Activated naive CD4-positive, alpha-beta T cell treated with anti-CD3 and anti-CD28 coated beads for 36 hours (primary cell): Measurements from ENCODE around the gene SEPTIN2. TPM values are rescaled to one million over a fixed set of nuclear protein-coding genes. Genes with fewer than 3 reads are reported as not detected.
"Not testable (repeated sequence)": the region's sequence is repeated elsewhere in the genome, so short reads cannot be mapped to it uniquely, and the experiment has no call there.

Experiments used
- CTCF ChIA-PET: fragments of 350-600 bp; sonication (Branson Sonifier 250); formaldehyde crosslinking; loops from one replicate; lab custom pipeline; 2021; ENCODE audit warnings: antibody characterized with exemption; lab: Charles Lee
- DNase-seq: peaks from one replicate; pipeline ENCODE4 v3.0.0-alpha.2; 2020
- H3K27ac Mint-ChIP-seq: one replicate; pipeline ENCODE4 v1.8.0; 2021; ENCODE audit warnings: mild to moderate bottlenecking, mixed read lengths
- H3K27me3 Mint-ChIP-seq: one replicate; pipeline ENCODE4 v1.8.0; 2021; ENCODE audit warnings: low read depth, mixed read lengths
- H3K36me3 Mint-ChIP-seq: one replicate; pipeline ENCODE4 v1.8.0; 2021; ENCODE audit warnings: low read depth, mixed read lengths
- H3K4me1 Mint-ChIP-seq: one replicate; pipeline ENCODE4 v1.8.0; 2021; ENCODE audit warnings: low read depth, mixed read lengths
- H3K4me3 Mint-ChIP-seq: one replicate; pipeline ENCODE4 v1.8.0; 2021; ENCODE audit warnings: mild to moderate bottlenecking, moderate library complexity, mixed read lengths
- H3K9me3 Mint-ChIP-seq: one replicate; pipeline ENCODE4 v1.8.0; 2021; ENCODE audit warnings: mixed read lengths
- intact Hi-C: fragments of 100-400 bp; cut with micrococcal nuclease; formaldehyde crosslinking; loops from one replicate; pipeline ENCODE4 v1.15.1; 2023
- total RNA-seq, 2 experiments: library from RNA; stranded (reverse); gene quantifications; one replicate each; pipeline ENCODE4 v1.2.3, GENCODE V29; 2021

The SEPTIN2 gene
- total RNA-seq, 2 experiments from 2014 or later: 216 to 227 TPM

DNA sequence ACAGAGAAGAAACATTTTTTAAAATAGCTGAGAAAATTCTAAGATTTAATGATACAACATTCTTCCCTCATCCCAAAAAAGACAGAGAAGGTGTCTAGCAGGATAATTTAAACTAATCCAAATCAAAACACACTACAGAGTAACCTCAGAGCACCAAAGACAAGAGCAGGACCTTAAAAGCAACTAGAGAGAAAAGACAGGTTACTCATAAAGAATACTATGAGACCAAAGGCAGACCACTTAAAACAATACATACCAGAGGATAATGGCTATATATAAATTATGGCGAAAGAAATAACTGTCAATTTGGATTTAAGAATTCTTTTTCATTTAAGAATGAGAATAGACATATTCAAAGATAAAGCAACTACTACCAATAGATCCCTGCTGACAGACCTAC, 40.2 kb upstream of the SEPTIN2 start:
- no peak for DNase-seq
- CTCF ChIA-PET: interaction anchor here (1.2 kb wide), 1 partner anchor 18 kb away, joined by 3 read pairs; no protein-coding TSS in a partner anchor
- Mint-ChIP-seq H3K27ac (no peak overlapping the region), H3K4me3 (no peak overlapping the region), H3K9me3 (peaks cover 9% of the 10 kb centered on the region), H3K36me3 (peaks cover 12% of the 10 kb centered on the region), H3K4me1 (peaks cover 28% of the 10 kb centered on the region), H3K27me3 (no peaks in the 10 kb centered on the region)
- intact Hi-C loops: no loop called here

- Mint-ChIP-seq H3K27ac (no peak overlapping the region), H3K4me3 (no peak overlapping the region), H3K4me1 (peaks cover 28% of the 10 kb centered on the region), H3K9me3 (peaks cover 9% of the 10 kb centered on the region), H3K36me3 (peaks cover 12% of the 10 kb centered on the region), H3K27me3 (no peaks in the 10 kb centered on the region)
- no peak for DNase-seq
- CTCF ChIA-PET: no interaction called here
- intact Hi-C loops: no loop called here
These were observed 39.8 kb upstream of the SEPTIN2 start for GRCh38 chr2:241275910-241276309.

- Mint-ChIP-seq H3K36me3 (peaks cover 11% of the 10 kb centered on the region), H3K4me1 (peaks cover 21% of the 10 kb centered on the region)
- H3K27ac Mint-ChIP-seq, H3K9me3 Mint-ChIP-seq, H3K4me3 Mint-ChIP-seq, DNase-seq, CTCF ChIA-PET, intact Hi-C loops, H3K27me3 Mint-ChIP-seq: not testable (repeated sequence)
These were observed 37.4 kb upstream of the SEPTIN2 start for GRCh38 chr2:241278306-241278705.

DNA sequence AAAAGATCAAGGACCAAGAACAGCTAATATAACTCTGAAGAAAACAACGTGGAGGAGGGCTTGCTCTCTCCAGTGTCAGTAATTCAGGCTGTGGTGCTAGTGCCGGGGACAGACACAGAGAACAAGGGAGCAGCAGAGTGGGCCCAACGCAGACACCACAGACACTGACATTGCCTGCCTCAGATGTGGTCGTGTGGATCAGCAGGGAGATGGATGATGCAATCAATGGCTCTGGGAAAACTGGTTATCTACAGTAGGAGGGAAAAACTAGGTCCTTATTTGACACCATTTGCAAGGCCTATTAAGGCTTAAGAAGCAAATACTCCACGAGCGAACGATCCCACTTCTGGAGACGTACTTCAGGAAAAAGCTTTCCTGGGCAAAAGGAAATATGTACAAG, 36.3 kb upstream of the SEPTIN2 start:
- CTCF ChIA-PET: interaction anchor here (1.0 kb wide), 1 partner anchor 12 kb away, joined by 6 read pairs; no protein-coding TSS in a partner anchor
- H3K27ac Mint-ChIP-seq: no peak overlapping the region
- H3K4me3 Mint-ChIP-seq: no peak overlapping the region

GRCh38 chr2:241279828-241280227, 35.9 kb upstream of the SEPTIN2 start:
- Mint-ChIP-seq H3K27ac (no peak overlapping the region), H3K27me3 (no peaks in the 10 kb centered on the region), H3K4me3 (no peak overlapping the region), H3K36me3 (peaks cover 14% of the 10 kb centered on the region), H3K4me1 (peaks cover 23% of the 10 kb centered on the region), H3K9me3 (peaks cover 9% of the 10 kb centered on the region)
- no peak for DNase-seq
- intact Hi-C loops: no loop called here
- CTCF ChIA-PET: interaction anchor here (1.0 kb wide), 1 partner anchor 12 kb away, joined by 6 read pairs; no protein-coding TSS in a partner anchor

More for the DNA sequence above, 36.3 kb upstream of the SEPTIN2 start:
- DNase-seq: no peak
- intact Hi-C loops: no loop called here
- no peaks in the 10 kb centered on the region for H3K27me3 Mint-ChIP-seq
- peaks cover 21% of the 10 kb centered on the region for H3K4me1 Mint-ChIP-seq
- peaks cover 12% of the 10 kb centered on the region for H3K36me3 Mint-ChIP-seq
- H3K9me3 Mint-ChIP-seq: peaks cover 9% of the 10 kb centered on the region

DNA sequence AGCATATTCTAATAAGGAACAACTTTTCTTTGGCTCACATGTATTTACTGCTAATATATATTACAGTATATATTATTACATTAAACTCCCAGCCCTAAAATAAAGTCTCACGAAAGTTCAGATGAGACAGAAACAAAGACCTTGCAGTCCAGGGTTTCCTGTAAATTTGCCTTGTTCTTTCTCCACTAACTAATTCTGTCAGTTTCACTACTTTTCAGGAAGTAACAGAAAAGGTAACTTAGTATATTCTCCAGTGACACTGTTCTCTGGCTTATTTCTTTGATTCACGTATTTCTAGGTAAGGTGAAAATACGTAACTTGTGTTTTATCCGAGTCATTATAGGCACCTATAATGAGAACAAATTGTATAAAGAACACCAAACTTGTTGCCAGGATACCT, 35.4 kb upstream of the SEPTIN2 start:
- no peak overlapping the region for H3K27ac Mint-ChIP-seq
- CTCF ChIA-PET: interaction anchor here (1.0 kb wide), 1 partner anchor 11 kb away, joined by 6 read pairs; no protein-coding TSS in a partner anchor
- H3K9me3 Mint-ChIP-seq: peaks cover 5% of the 10 kb centered on the region
- no peak overlapping the region for H3K4me3 Mint-ChIP-seq
- peaks cover 23% of the 10 kb centered on the region for H3K4me1 Mint-ChIP-seq
- no peaks in the 10 kb centered on the region for H3K27me3 Mint-ChIP-seq
- no peak for DNase-seq
- intact Hi-C loops: no loop called here
- peaks cover 12% of the 10 kb centered on the region for H3K36me3 Mint-ChIP-seq

- peaks cover 6% of the 10 kb centered on the region for H3K36me3 Mint-ChIP-seq
- no peak overlapping the region for H3K4me3 Mint-ChIP-seq
- no peak for DNase-seq
- H3K27me3 Mint-ChIP-seq: no peaks in the 10 kb centered on the region
- H3K4me1 Mint-ChIP-seq: peaks cover 27% of the 10 kb centered on the region
- intact Hi-C loops: no loop called here
- H3K9me3 Mint-ChIP-seq: no peaks in the 10 kb centered on the region
- H3K27ac Mint-ChIP-seq: no peak overlapping the region
- CTCF ChIA-PET: no interaction called here
These were observed 33.2 kb upstream of the SEPTIN2 start for GRCh38 chr2:241282555-241282954.

GRCh38 chr2:241285596-241285995, 30.1 kb upstream of the SEPTIN2 start:
- H3K36me3 Mint-ChIP-seq: peaks cover 6% of the 10 kb centered on the region

DNA sequence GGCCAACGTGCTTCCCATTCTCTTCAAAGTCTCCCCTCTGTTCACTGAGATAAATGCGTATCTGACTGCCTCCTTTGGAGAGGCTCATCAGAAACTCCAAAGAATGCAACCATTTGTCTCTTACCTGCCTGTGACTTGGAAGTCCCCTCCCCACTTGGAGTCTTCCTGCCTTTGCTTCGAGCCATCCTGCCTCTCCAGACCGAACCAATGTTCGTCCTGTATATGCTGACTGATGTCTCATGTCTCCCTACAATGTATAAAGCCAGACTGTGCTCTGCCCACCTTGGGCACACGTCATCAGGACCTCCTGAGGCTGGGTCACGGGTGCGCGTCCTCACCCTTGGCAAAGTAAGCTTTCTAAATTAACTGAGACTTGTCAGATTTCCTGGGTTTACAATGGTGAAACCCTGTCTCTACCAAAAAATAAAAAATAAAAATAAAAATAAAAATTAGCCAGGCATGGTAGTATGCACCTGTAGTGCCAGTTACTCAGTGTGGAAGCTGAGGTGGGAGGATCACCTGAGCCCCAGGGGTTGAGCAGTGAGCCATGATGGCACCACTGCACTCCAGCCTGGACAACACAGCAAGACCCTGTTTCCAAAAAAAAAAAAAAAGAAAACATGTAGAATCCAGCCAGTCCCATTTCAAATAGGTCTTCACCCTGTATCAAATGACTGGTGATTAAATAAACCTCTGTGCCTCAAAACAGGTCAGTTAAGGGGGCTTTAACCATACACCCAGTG, 29.2 kb upstream of the SEPTIN2 start:
- H3K4me1 Mint-ChIP-seq: peaks cover 50% of the 10 kb centered on the region
- CTCF ChIA-PET: no interaction called here
- H3K27ac Mint-ChIP-seq: no peak overlapping the region
- peaks cover 6% of the 10 kb centered on the region for H3K36me3 Mint-ChIP-seq
- H3K4me3 Mint-ChIP-seq: no peak overlapping the region
- intact Hi-C loops: no loop called here
- no peaks in the 10 kb centered on the region for H3K27me3 Mint-ChIP-seq
- H3K9me3 Mint-ChIP-seq: no peaks in the 10 kb centered on the region
- DNase-seq: no peak

More at GRCh38 chr2:241285596-241285995, 30.1 kb upstream of the SEPTIN2 start:
- intact Hi-C loops: no loop called here
- no peak overlapping the region for H3K27ac Mint-ChIP-seq
- no peaks in the 10 kb centered on the region for H3K27me3 Mint-ChIP-seq
- DNase-seq: no peak
- CTCF ChIA-PET: no interaction called here
- no peak overlapping the region for H3K4me3 Mint-ChIP-seq
- no peaks in the 10 kb centered on the region for H3K9me3 Mint-ChIP-seq
- H3K4me1 Mint-ChIP-seq: peaks cover 44% of the 10 kb centered on the region

GRCh38 chr2:241288324-241288888, 27.3 kb upstream of the SEPTIN2 start:
- Mint-ChIP-seq H3K9me3 (no peaks in the 10 kb centered on the region), H3K27ac (no peak overlapping the region), H3K4me3 (no peak overlapping the region), H3K27me3 (no peaks in the 10 kb centered on the region), H3K4me1 (peaks cover 54% of the 10 kb centered on the region), H3K36me3 (peaks cover 6% of the 10 kb centered on the region)
- intact Hi-C loops: no loop called here
- DNase-seq: no peak
- CTCF ChIA-PET: interaction anchor here (1.3 kb wide), 1 partner anchor 10 kb away, joined by 3 read pairs; no protein-coding TSS in a partner anchor

DNA sequence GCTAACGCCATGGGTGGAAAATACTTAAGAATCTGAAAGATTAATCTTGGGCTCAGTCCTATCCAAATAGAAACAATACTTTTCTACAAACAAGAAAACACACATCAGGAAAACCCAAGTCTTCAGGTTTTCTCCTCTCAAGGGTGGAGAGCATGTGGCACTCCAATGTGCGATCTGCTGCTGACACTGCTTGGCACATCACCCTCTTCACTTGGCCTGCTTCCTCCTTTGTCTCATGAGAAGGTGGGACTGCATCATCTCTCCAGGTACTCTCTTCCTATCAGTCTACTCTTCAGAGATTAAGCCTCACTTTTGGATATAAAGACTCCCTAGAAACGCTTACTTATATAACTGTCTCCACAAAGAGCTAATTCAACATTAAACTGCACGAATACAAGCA, 26.7 kb upstream of the SEPTIN2 start:
- Mint-ChIP-seq H3K36me3 (peaks cover 6% of the 10 kb centered on the region), H3K27me3 (no peaks in the 10 kb centered on the region), H3K4me1 (peaks cover 55% of the 10 kb centered on the region), H3K27ac (no peak overlapping the region), H3K9me3 (no peaks in the 10 kb centered on the region), H3K4me3 (no peak overlapping the region)
- no peak for DNase-seq
- intact Hi-C loops: no loop called here
- CTCF ChIA-PET: interaction anchor here (1.3 kb wide), 1 partner anchor 14 kb away, joined by 3 read pairs; no protein-coding TSS in a partner anchor

DNA sequence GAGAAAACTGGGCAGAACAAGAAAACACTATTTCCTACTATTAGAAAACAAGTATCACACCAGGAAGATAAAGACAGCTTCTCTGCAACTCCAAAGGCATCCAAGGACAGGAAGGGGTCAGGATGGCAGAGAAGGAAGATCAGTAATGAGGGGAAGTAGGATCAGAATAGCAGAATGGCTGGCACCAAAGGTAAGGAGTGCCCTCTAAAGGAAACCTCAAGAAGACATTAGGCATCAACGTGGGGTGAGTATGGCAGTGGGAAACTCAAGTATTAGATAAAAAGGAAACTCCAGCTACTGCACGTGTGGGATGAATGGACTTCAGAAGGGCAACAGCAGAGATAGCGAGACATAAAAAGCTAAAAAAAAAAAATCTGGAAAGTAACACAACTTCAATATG, 26.1 kb upstream of the SEPTIN2 start:
- DNase-seq: no peak

More for the DNA sequence above, 26.1 kb upstream of the SEPTIN2 start:
- CTCF ChIA-PET: interaction anchor here (0.9 to 1.3 kb wide), 2 partner anchors 14 to 27 kb away, joined by 3 read pairs; no protein-coding TSS in a partner anchor
- H3K4me3 Mint-ChIP-seq: no peak overlapping the region
- H3K27me3 Mint-ChIP-seq: no peaks in the 10 kb centered on the region
- intact Hi-C loops: no loop called here
- no peaks in the 10 kb centered on the region for H3K9me3 Mint-ChIP-seq
- peaks cover 52% of the 10 kb centered on the region for H3K4me1 Mint-ChIP-seq
- H3K36me3 Mint-ChIP-seq: peaks cover 3% of the 10 kb centered on the region
- H3K27ac Mint-ChIP-seq: no peak overlapping the region
